ENCODE data around the gene PEMT. TPM values are rescaled to one million over a fixed set of nuclear protein-coding genes. Genes with fewer than 3 reads are reported as not detected.

The PEMT gene
- polyA plus RNA-seq, 2 of the 4 experiments (the other 2 are of a cell fraction) = 47.5 to 47.8 TPM

DNA sequence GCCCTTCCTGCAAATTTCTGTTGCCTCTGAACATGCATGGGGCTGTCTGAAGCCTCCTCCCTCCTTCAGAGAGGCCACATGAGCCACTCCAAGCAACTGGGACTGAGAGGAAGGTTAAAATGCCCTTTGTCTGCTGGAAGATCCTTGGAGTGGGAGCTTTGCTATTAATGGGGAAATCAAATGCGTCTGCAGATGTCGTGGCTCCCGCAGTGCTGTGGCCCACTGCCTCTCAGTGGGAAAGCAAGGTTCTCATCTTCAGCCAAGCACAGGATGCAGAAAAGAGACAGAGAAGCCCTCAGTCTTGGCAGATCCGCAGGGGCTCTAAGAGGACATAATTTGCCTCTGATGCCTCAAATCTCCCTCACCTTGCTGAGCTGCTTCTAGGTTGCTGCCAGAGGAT, 34.8 kb downstream of the PEMT start (continued):
- no peak for TF ChIP-seq REST (IDR thresholded peaks at IDR 0.05)
- no peak for TF ChIP-seq RCOR1 (IDR thresholded peaks at IDR 0.05; ENCODE audit: low read depth, low read length)
- TF ChIP-seq HMGXB4 (CRISPR knock-in tag; IDR thresholded peaks at IDR 0.05; ENCODE audit: borderline replicate concordance) = no peak
- TF ChIP-seq, protein P1, sequence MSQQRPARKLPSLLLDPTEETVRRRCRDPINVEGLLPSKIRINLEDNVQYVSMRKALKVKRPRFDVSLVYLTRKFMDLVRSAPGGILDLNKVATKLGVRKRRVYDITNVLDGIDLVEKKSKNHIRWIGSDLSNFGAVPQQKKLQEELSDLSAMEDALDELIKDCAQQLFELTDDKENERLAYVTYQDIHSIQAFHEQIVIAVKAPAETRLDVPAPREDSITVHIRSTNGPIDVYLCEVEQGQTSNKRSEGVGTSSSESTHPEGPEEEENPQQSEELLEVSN (IDR thresholded peaks at IDR 0.05; ENCODE audit: borderline replicate concordance, low read depth) = no peak
- TF ChIP-seq, protein P2, sequence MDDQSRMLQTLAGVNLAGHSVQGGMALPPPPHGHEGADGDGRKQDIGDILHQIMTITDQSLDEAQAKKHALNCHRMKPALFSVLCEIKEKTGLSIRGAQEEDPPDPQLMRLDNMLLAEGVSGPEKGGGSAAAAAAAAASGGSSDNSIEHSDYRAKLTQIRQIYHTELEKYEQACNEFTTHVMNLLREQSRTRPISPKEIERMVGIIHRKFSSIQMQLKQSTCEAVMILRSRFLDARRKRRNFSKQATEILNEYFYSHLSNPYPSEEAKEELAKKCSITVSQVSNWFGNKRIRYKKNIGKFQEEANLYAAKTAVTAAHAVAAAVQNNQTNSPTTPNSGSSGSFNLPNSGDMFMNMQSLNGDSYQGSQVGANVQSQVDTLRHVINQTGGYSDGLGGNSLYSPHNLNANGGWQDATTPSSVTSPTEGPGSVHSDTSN (IDR thresholded peaks at IDR 0.05) = no peak
- TF ChIP-seq CEBPB (IDR thresholded peaks at IDR 0.05) = no peak
- TF ChIP-seq EP300 (IDR thresholded peaks at IDR 0.05) = no peak

- Histone ChIP-seq H3K27ac (no peak overlapping the region), H3K4me1 (no peaks in the 10 kb centered on the region), H3K9me3 (no peaks in the 10 kb centered on the region), H3K4me3 (no peak overlapping the region), H3K4me2 (no peak overlapping the region)
- POLR2A ChIA-PET = no interaction called here
- ATAC-seq (no peak), DNase-seq (ENCODE audit: low read depth in 1 of 2, low spot score in 1 of 2) (no peak), FAIRE-seq (no peak)
- WGBS (ENCODE audit: missing lambda C conversion rate) = 87% methylated on average over 8 of the region's 8 CpGs
- CTCF ChIA-PET = interaction anchor here (0.8 to 6.4 kb wide), 2 partner anchors 13 to 84 kb away, joined by 3 to 46 read pairs; no protein-coding TSS in a partner anchor
- TF ChIP-seq ZNF302 (CRISPR knock-in tag; IDR thresholded peaks at IDR 0.05) (no peak), KDM1A (IDR thresholded peaks at IDR 0.05; ENCODE audit: low read depth) (no peak), MAX (IDR thresholded peaks at IDR 0.05) (no peak), TFCP2L1 (CRISPR knock-in tag; IDR thresholded peaks at IDR 0.05) (no peak)
- TF ChIP-seq, protein P2 (IDR thresholded peaks at IDR 0.05) = no peak
These were observed 35.6 kb downstream of the PEMT start for GRCh38 chr17:17555906-17556305.

GRCh38 chr17:17555151-17555550, 36.4 kb downstream of the PEMT start:
- POLR2A ChIA-PET = no interaction called here
- TF ChIP-seq, protein P3, sequence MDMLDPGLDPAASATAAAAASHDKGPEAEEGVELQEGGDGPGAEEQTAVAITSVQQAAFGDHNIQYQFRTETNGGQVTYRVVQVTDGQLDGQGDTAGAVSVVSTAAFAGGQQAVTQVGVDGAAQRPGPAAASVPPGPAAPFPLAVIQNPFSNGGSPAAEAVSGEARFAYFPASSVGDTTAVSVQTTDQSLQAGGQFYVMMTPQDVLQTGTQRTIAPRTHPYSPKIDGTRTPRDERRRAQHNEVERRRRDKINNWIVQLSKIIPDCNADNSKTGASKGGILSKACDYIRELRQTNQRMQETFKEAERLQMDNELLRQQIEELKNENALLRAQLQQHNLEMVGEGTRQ (IDR thresholded peaks at IDR 0.05) = no peak
- no peak for TF ChIP-seq ESRRA (IDR thresholded peaks at IDR 0.05; ENCODE audit: borderline replicate concordance, low read length)
- no peak for TF ChIP-seq POLR2A (IDR thresholded peaks at IDR 0.05; ENCODE audit: low read length)
- TF ChIP-seq SMC3 (IDR thresholded peaks at IDR 0.05) = no peak
- TF ChIP-seq MAX (IDR thresholded peaks at IDR 0.05) = no peak
- no peak for TF ChIP-seq RCOR1 (IDR thresholded peaks at IDR 0.05; ENCODE audit: low read depth, low read length)
- TF ChIP-seq RARB (CRISPR knock-in tag; IDR thresholded peaks at IDR 0.05) = no peak
- TF ChIP-seq, protein P4, sequence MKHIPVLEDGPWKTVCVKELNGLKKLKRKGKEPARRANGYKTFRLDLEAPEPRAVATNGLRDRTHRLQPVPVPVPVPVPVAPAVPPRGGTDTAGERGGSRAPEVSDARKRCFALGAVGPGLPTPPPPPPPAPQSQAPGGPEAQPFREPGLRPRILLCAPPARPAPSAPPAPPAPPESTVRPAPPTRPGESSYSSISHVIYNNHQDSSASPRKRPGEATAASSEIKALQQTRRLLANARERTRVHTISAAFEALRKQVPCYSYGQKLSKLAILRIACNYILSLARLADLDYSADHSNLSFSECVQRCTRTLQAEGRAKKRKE (CRISPR knock-in tag; IDR thresholded peaks at IDR 0.05; ENCODE audit: low read depth) = no peak
- no peak for TF ChIP-seq SREBF2 (IDR thresholded peaks at IDR 0.05)
- no peak for TF ChIP-seq EHF (CRISPR knock-in tag; IDR thresholded peaks at IDR 0.05)
- TF ChIP-seq BHLHE40 (IDR thresholded peaks at IDR 0.05; ENCODE audit: low read depth, low read length) = no peak
- CTCF ChIA-PET = interaction anchor here (0.7 to 4.8 kb wide), 5 partner anchors 14 to 201 kb away, joined by 3 to 35 read pairs (median 5); no protein-coding TSS in a partner anchor
- DNase-seq (ENCODE audit: low read depth in 1 of 2, low spot score in 1 of 2) (no peak), FAIRE-seq (no peak), ATAC-seq (no peak)
- Histone ChIP-seq H3K4me2 (no peak overlapping the region), H3K27ac (no peak overlapping the region), H3K4me3 (no peak overlapping the region), H3K4me1 (no peaks in the 10 kb centered on the region), H3K9me3 (no peaks in the 10 kb centered on the region)
- 89% methylated on average over 9 of the region's 9 CpGs for WGBS (ENCODE audit: missing lambda C conversion rate)
